Body of pancreas (tissue), 4 donors: ENCODE measurements around the gene CHCHD3.

ENCODE experiments used
- POLR2A ChIP-seq, 3 donors: fragments of 450-650 bp; IDR thresholded peaks; one replicate each; pipeline ENCODE4 v1.6.1; 2016; ENCODE audit warnings: antibody characterized with exemption in 3 of 3, mild to moderate bottlenecking in 2 of 3
- TF ChIP-seq, protein P1 (sequence below), 7 experiments: fragments of 450-650 bp in 4 of 7; fragments of 200-600 bp in 3 of 7; sonication (generic) in 3 of 7; IDR thresholded peaks; one replicate each; pipeline ENCODE4 v1.5.1; 2016 to 2019; ENCODE audit warnings: antibody characterized with exemption in 7 of 7

DNA sequence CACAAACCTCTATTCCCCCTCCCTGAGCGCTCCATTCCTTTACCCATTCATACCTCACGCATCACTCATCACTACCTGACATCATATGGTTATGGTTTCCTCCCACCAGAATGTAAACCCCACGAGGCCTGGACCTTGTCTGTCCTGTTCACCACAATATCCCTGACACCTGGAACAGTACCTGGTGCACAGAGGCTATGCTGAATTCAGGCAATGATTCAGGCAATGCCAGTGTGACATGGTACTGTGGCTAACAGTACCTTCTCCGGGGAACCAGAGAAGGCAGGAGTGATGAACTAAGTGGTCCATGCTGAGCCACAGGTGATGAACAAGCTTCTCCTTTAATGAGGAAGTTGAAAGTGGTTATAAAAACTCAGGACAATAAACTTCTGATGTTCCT is 303.1 kb downstream of the CHCHD3 start:
- TF ChIP-seq, protein P1, sequence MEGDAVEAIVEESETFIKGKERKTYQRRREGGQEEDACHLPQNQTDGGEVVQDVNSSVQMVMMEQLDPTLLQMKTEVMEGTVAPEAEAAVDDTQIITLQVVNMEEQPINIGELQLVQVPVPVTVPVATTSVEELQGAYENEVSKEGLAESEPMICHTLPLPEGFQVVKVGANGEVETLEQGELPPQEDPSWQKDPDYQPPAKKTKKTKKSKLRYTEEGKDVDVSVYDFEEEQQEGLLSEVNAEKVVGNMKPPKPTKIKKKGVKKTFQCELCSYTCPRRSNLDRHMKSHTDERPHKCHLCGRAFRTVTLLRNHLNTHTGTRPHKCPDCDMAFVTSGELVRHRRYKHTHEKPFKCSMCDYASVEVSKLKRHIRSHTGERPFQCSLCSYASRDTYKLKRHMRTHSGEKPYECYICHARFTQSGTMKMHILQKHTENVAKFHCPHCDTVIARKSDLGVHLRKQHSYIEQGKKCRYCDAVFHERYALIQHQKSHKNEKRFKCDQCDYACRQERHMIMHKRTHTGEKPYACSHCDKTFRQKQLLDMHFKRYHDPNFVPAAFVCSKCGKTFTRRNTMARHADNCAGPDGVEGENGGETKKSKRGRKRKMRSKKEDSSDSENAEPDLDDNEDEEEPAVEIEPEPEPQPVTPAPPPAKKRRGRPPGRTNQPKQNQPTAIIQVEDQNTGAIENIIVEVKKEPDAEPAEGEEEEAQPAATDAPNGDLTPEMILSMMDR (IDR thresholded peaks at IDR 0.05) = no peak
- no peak for TF ChIP-seq POLR2A (IDR thresholded peaks at IDR 0.05)
